Sigmoid colon (tissue), 7 donors: ENCODE data around the gene SLC6A18. TPM values are rescaled to one million over a fixed set of nuclear protein-coding genes. Genes with fewer than 3 reads are reported as not detected.
"Not testable (repeated sequence)": the region's sequence is repeated elsewhere in the genome, so short reads cannot be mapped to it uniquely, and the experiment has no call there.

Experiments
- DNase-seq: peaks from one replicate; pipeline ENCODE4 v3.0.0-alpha.2; 2019
- H3K27ac ChIP-seq, 4 donors: fragments of 200-600 bp; sonication (generic); one replicate each; pipeline ENCODE4 v1.5.1; 2016 to 2019; ENCODE audit warnings: mild to moderate bottlenecking in 1 of 4
- H3K27me3 ChIP-seq, 3 donors: fragments of 200-600 bp; sonication (generic); one replicate each; pipeline ENCODE4 v1.5.1; 2019; ENCODE audit warnings: mild to moderate bottlenecking in 1 of 3
- H3K36me3 ChIP-seq, 4 donors: fragments of 200-600 bp; sonication (generic); one replicate each; pipeline ENCODE4 v1.5.1; 2016 to 2019
- H3K4me1 ChIP-seq, 4 donors: fragments of 200-600 bp; sonication (generic); one replicate each; pipeline ENCODE4 v1.5.1; 2017 to 2019
- H3K4me3 ChIP-seq, 4 donors: fragments of 200-600 bp; sonication (generic); one replicate each; pipeline ENCODE4 v1.5.1; 2017 to 2019; ENCODE audit warnings: mild to moderate bottlenecking in 2 of 4, moderate library complexity in 1 of 4
- H3K9me3 ChIP-seq, 4 donors: fragments of 200-600 bp in 3 of 4; sonication (generic) in 3 of 4; one replicate each; pipeline versions ENCODE4 v1.5.1 to v1.6.1; 2013 to 2019
- CTCF ChIP-seq, 4 experiments: fragments of 450-650 bp in 3 of 4; fragments of 200-600 bp in 1 of 4; IDR thresholded peaks; one replicate each; pipeline ENCODE4 v1.5.1; 2016 to 2019; ENCODE audit warnings: antibody characterized with exemption in 4 of 4, mild to moderate bottlenecking in 3 of 4, moderate library complexity in 2 of 4
- EP300 ChIP-seq, 4 donors: sonication (generic); formaldehyde crosslinking; IDR thresholded peaks; one replicate each; pipeline ENCODE4 v1.6.1; 2017; ENCODE audit warnings: antibody characterized with exemption in 4 of 4
- POLR2A ChIP-seq, 2 donors: fragments of 450-650 bp; IDR thresholded peaks; one replicate each; pipeline ENCODE4 v1.6.1; 2016; ENCODE audit warnings: antibody characterized with exemption in 2 of 2, mild to moderate bottlenecking in 2 of 2, moderate library complexity in 2 of 2
- POLR2AphosphoS5 ChIP-seq, 4 donors: sonication (generic); formaldehyde crosslinking; IDR thresholded peaks; one replicate each; pipeline ENCODE4 v1.6.1; 2017; ENCODE audit warnings: antibody characterized with exemption in 4 of 4
- WGBS, 2 donors: extraction: QIAGEN DNeasy Blood & Tissue Kit; methylation state at CpG; one replicate each; pipeline ENCODE4 v1.1.7; 2013; 5-methylcytosine and 5-hydroxymethylcytosine counted together
- intact Hi-C: fragments of 100-400 bp; cut with DNase I; formaldehyde crosslinking; loops from one replicate; pipeline ENCODE4 v1.15.1; 2023
- polyA plus RNA-seq, 3 donors: library from polyadenylated mRNA; stranded (reverse); fragments of 200-250 nt; gene quantifications; one replicate each; pipeline ENCODE4 v1.2.3, GENCODE V29; 2013
- total RNA-seq, 4 donors: library from RNA; depleted of rRNA; stranded (reverse); fragments of >200 nt; gene quantifications; one replicate each; pipeline ENCODE4 v1.1.0, GENCODE V29; 2016
- donor health status: healthy with polysubstance abuse.
- donor health status: Bipolar disorder and iron deficiency.
- donor health status: healthy.

Gene SLC6A18
- total and polyA plus RNA-seq, 7 donors, result 0.07 TPM; not detected in 6

DNA sequence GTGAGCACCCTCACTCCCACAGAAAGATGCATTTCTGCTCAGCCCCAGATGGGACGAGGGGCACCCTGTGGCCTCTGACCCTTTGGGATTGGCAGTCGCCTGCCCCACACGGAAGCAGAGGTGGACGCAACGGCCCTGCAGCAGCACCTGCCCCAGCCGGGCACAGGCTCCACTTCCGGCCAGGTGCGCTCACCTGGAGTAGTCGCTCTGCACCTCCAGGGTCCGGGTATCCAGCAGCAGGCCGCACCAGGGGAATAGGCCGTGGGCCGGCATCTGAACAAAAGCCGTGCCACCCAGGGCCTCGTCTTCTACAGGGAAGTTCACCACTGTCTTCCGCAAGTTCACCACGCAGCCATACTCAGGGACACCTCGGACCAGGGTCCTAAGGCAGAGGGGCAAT lies 39.0 kb downstream of the SLC6A18 start:
- no peak for TF ChIP-seq CTCF (IDR thresholded peaks at IDR 0.05)
- no peak for TF ChIP-seq POLR2AphosphoS5 (IDR thresholded peaks at IDR 0.05)
- TF ChIP-seq POLR2A (IDR thresholded peaks at IDR 0.05), result no peak
- no peak for TF ChIP-seq EP300 (IDR thresholded peaks at IDR 0.05)
- peaks cover 0 to 15% (median 9%) of the 10 kb centered on the region in 4 donors for H3K9me3 ChIP-seq
- no peaks in the 10 kb centered on the region for H3K27me3 ChIP-seq
- 96% methylated on average over 18 of the region's 18 CpGs for WGBS, 2 donors
- no peaks in the 10 kb centered on the region for H3K4me1 ChIP-seq
- no peak for DNase-seq
- no peaks in the 10 kb centered on the region for H3K36me3 ChIP-seq
- no peak overlapping the region for H3K4me3 ChIP-seq
- no peak overlapping the region for H3K27ac ChIP-seq
- intact Hi-C loops, result no loop called here

DNA sequence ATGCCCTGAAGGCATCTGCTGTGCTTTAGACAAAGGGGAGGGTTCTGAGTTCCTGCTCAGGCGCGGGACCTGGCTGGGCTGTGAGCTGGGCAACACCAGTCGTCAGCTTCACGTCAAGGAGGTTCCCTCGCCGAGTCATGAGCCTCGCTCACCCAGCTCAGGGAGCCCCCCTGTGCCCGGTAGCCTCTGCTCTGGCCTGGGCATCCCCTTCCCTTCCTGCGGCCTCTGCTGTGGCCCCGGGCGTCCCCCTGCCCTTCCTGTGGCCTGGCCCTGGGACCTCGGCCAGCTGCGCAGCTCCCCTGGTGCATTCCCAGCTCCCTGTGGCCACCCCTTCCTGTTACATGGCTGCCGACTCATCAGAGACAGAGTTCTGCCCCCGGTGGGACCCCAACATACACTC lies 39.8 kb downstream of the SLC6A18 start:
- no peak for DNase-seq
- WGBS, 2 donors, result 88 to 93% methylated on average over 15 of the region's 15 CpGs
- H3K27me3 ChIP-seq, result no peaks in the 10 kb centered on the region
- TF ChIP-seq EP300 (IDR thresholded peaks at IDR 0.05) (no peak), POLR2AphosphoS5 (IDR thresholded peaks at IDR 0.05) (no peak), POLR2A (IDR thresholded peaks at IDR 0.05) (no peak), CTCF (IDR thresholded peaks at IDR 0.05) (no peak)
- no peak overlapping the region for H3K4me3 ChIP-seq
- no peak overlapping the region for H3K27ac ChIP-seq
- H3K9me3 ChIP-seq, result peaks cover 0 to 15% (median 9%) of the 10 kb centered on the region in 4 donors
- H3K36me3 ChIP-seq, result no peaks in the 10 kb centered on the region
- intact Hi-C loops, result no loop called here
- H3K4me1 ChIP-seq, result no peaks in the 10 kb centered on the region

DNA sequence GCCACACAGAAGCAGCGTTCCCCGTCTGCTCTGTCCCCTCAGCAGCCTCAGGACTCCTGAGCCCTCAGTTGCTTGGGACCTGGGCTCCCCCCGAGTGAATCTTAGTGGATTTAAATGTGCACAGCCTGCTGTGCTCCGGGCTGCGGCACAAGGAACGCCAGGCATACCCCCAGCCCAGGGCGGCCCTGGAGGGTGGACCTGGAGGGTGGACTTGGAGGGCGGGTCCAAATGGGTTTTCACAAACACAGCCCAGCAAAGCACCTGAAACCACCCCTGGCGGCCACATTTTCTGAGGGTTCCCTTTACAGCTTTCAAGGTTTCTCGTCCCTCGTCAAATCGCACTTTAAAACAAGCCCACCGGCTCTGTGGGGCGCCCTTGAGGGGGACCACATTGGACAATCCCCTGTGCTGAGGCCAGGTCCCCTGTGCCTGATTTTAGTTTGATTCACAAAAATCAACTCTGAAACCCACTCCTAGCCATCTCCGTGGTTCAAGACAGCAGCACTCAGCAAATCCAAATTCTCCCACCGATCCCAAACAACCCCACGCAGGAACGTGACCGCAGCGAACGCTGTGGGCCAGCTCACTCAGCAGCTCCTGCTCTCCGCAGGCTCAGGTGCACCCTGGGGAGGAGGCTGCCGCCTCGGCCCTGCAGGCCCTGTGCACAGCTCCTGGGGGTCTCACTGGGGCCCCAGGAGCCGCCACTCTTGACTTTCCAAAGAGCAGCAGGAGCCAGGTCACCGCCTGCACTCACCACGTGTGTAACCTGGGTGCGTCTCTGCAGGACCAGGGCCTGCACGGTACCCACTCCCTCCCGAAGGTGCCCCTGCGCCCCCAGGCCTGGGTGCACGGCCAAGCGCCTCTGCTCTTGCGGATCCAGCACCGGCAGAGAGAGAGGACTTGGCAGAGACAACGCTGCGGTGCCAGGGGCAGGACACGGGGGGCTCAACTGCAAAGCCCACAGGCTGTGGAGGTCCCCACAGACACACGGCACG lies 40.6 kb downstream of the SLC6A18 start:
- Histone ChIP-seq H3K9me3 (peaks cover 0 to 15% (median 9%) of the 10 kb centered on the region in 4 donors), H3K27me3 (no peaks in the 10 kb centered on the region), H3K4me3 (no peak overlapping the region), H3K4me1 (no peaks in the 10 kb centered on the region), H3K27ac (no peak overlapping the region), H3K36me3 (no peaks in the 10 kb centered on the region)
- 94 to 95% methylated on average over 40 of the region's 40 CpGs for WGBS, 2 donors
- TF ChIP-seq POLR2A (IDR thresholded peaks at IDR 0.05), result no peak
- no peak for TF ChIP-seq CTCF (IDR thresholded peaks at IDR 0.05)
- no peak for TF ChIP-seq POLR2AphosphoS5 (IDR thresholded peaks at IDR 0.05)
- TF ChIP-seq EP300 (IDR thresholded peaks at IDR 0.05), result no peak
- no peak for DNase-seq
- intact Hi-C loops, result no loop called here

DNA sequence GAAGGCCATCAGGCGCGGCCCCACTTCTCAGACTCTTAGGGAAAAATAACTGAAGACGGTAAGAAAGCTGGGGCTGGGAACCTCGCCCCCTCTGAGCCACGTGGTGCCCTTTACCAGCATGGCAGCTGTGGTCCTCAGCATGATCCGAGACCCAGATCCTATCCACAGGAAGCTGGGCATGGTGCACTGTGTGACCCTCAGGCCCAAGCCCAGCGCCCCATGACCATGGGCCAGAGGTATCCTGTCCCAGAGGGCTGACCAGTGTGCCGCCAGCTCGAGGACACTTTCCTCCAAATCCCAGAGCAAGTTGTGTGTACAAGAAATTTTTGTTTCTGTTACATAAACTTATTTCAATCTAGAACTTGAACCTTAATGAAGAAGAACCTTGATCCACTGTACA lies 41.6 kb downstream of the SLC6A18 start:
- intact Hi-C loops, result no loop called here
- Histone ChIP-seq H3K4me1 (no peaks in the 10 kb centered on the region), H3K27ac (no peak overlapping the region), H3K27me3 (no peaks in the 10 kb centered on the region), H3K4me3 (no peak overlapping the region), H3K36me3 (no peaks in the 10 kb centered on the region), H3K9me3 (peaks cover 0 to 12% (median 6%) of the 10 kb centered on the region in 4 donors)
- no peak for DNase-seq
- 91% methylated on average over 9 of the region's 9 CpGs for WGBS, 2 donors
- TF ChIP-seq POLR2A (IDR thresholded peaks at IDR 0.05) (no peak), EP300 (IDR thresholded peaks at IDR 0.05) (no peak), POLR2AphosphoS5 (IDR thresholded peaks at IDR 0.05) (no peak), CTCF (IDR thresholded peaks at IDR 0.05) (no peak)

DNA sequence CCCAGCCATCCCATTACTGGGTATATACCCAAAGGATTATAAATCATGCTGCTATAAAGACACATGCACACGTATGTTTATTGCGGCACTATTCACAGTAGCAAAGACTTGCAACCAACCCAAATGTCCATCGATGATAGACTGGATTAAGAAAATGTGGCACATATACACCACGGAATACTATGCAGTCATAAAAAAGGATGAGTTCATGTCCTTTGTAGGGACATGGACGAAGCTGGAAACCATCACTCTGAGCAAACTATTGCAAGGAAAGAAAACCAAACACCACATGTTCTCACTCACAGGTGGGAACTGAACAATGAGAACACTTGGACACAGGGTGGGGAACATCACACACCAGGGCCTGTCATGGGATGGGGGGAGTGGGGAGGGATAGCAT lies 42.3 kb downstream of the SLC6A18 start:
- H3K36me3 ChIP-seq, H3K27ac ChIP-seq, H3K9me3 ChIP-seq, DNase-seq, H3K4me3 ChIP-seq, H3K4me1 ChIP-seq, intact Hi-C loops, H3K27me3 ChIP-seq: not testable (repeated sequence)
- 93 to 98% methylated on average over 5 of the region's 5 CpGs for WGBS, 2 donors
